ENCODE data around the gene MTM1.

Gene MTM1

GRCh38 chrX:150683112-150683511 is 114.7 kb downstream of the MTM1 start:
- DNase-seq: no peak

- peak; percentile 67 for DNase-seq
Measured at GRCh38 chrX:150683536-150684146, 115.2 kb downstream of the MTM1 start.

- no peak for DNase-seq
Measured at GRCh38 chrX:150688911-150689451, 120.6 kb downstream of the MTM1 start.

GRCh38 chrX:150690126-150690525 is 121.7 kb downstream of the MTM1 start:
- peak; percentile 8 for DNase-seq

GRCh38 chrX:150692296-150692695 is 123.9 kb downstream of the MTM1 start:
- DNase-seq: no peak

GRCh38 chrX:150692831-150693724 is 124.7 kb downstream of the MTM1 start, which contains the start of gene MTMR1:
Gene MTMR1, plus strand, starts transcription at chrX:150693396. Its CDS starts 135 bp downstream, at chrX:150693531.
- DNase-seq: peak; percentile 35

GRCh38 chrX:150693725-150694574 is 125.5 kb downstream of the MTM1 start:
- DNase-seq: peak; percentile 56

GRCh38 chrX:150694738-150695410 is 126.5 kb downstream of the MTM1 start:
- peak; percentile 40 for DNase-seq

GRCh38 chrX:150696331-150696730 is 127.9 kb downstream of the MTM1 start:
- DNase-seq: no peak

- DNase-seq: no peak
Measured at GRCh38 chrX:150696866-150697265, 128.4 kb downstream of the MTM1 start.

GRCh38 chrX:150697641-150698040 is 129.2 kb downstream of the MTM1 start:
- no peak for DNase-seq

GRCh38 chrX:150698981-150699380 is 130.6 kb downstream of the MTM1 start:
- no peak for DNase-seq

- DNase-seq: no peak
Measured at GRCh38 chrX:150700107-150700506, 131.7 kb downstream of the MTM1 start.

GRCh38 chrX:150701377-150701776 is 133.0 kb downstream of the MTM1 start:
- no peak for DNase-seq

GRCh38 chrX:150702966-150703694 is 134.7 kb downstream of the MTM1 start:
- DNase-seq: no peak

GRCh38 chrX:150703695-150703974 is 135.2 kb downstream of the MTM1 start:
- DNase-seq: no peak

GRCh38 chrX:150704030-150704613 is 135.7 kb downstream of the MTM1 start:
- DNase-seq: peak; percentile 8

- DNase-seq: no peak
Measured at GRCh38 chrX:150712619-150713018, 144.2 kb downstream of the MTM1 start.

- DNase-seq: no peak
Measured at GRCh38 chrX:150715184-150715583, 146.8 kb downstream of the MTM1 start.

GRCh38 chrX:150719621-150720020 is 151.2 kb downstream of the MTM1 start:
- DNase-seq: no peak

All from CD4-positive, alpha-beta T cell treated with Interleukin-4 for 4 hours (primary cell).